Esophagus mucosa (tissue), 1 donor: ENCODE data around the gene SPATA18. TPM values are rescaled to one million over a fixed set of nuclear protein-coding genes. Genes with fewer than 3 reads are reported as not detected.
"Not testable (repeated sequence)": the region's sequence is repeated elsewhere in the genome, so short reads cannot be mapped to it uniquely, and the experiment has no call there.

Experiments used
- ATAC-seq: fragments of 200-7000 bp; cut with Tn5 transposase; one replicate; pipeline ENCODE4 v1.9.1; 2020
- total RNA-seq: library from RNA; stranded (reverse); gene quantifications from one replicate; pipeline ENCODE4 v1.2.4, GENCODE V29; 2023
- donor health status: DM: yes; HTN: yes; CAD: no.

The SPATA18 gene
- total RNA-seq, 1 donor from 2014 or later: 11.9 TPM

GRCh38 chr4:52106660-52107059, 55.6 kb downstream of the SPATA18 start:
- no peak for ATAC-seq

GRCh38 chr4:52107336-52107735, 56.2 kb downstream of the SPATA18 start:
- no peak for ATAC-seq

- no peak for ATAC-seq
These were observed 56.6 kb downstream of the SPATA18 start for GRCh38 chr4:52107745-52108144.

GRCh38 chr4:52110171-52110570, 59.1 kb downstream of the SPATA18 start:
- no peak for ATAC-seq

GRCh38 chr4:52111995-52112394, 60.9 kb downstream of the SPATA18 start:
- ATAC-seq: no peak

GRCh38 chr4:52112411-52112810, 61.3 kb downstream of the SPATA18 start:
- ATAC-seq: no peak

GRCh38 chr4:52116641-52117040, 65.5 kb downstream of the SPATA18 start:
- ATAC-seq: no peak

- no peak for ATAC-seq
These were observed 75.1 kb downstream of the SPATA18 start for GRCh38 chr4:52126226-52126625.

GRCh38 chr4:52126966-52127365, 75.9 kb downstream of the SPATA18 start:
- ATAC-seq: no peak

GRCh38 chr4:52135171-52135570, 84.1 kb downstream of the SPATA18 start:
- no peak for ATAC-seq

- ATAC-seq: not testable (repeated sequence)
These were observed 86.0 kb downstream of the SPATA18 start for GRCh38 chr4:52137152-52137551.

- ATAC-seq: no peak
These were observed 91.7 kb downstream of the SPATA18 start for GRCh38 chr4:52142816-52143215.

- ATAC-seq: no peak
These were observed 92.7 kb downstream of the SPATA18 start for GRCh38 chr4:52143815-52144214.

GRCh38 chr4:52144372-52144771, 93.3 kb downstream of the SPATA18 start:
- no peak for ATAC-seq

Other genes with a start within 250 kb of the SPATA18 start
- 19.2 TPM for gene DCUN1D4, start 208.2 kb upstream of the SPATA18 start, total RNA-seq
- 0.12 TPM for gene LRRC66, start 30.9 kb upstream of the SPATA18 start, total RNA-seq
- gene SGCB, start 13.0 kb upstream of the SPATA18 start, total RNA-seq: 7.4 TPM